ENCODE results near the gene C2orf69. TPM values are rescaled to one million over a fixed set of nuclear protein-coding genes. Genes with fewer than 3 reads are reported as not detected.
"Not testable (repeated sequence)": the region's sequence is repeated elsewhere in the genome, so short reads cannot be mapped to it uniquely, and the experiment has no call there.

C2orf69 gene, protein sequence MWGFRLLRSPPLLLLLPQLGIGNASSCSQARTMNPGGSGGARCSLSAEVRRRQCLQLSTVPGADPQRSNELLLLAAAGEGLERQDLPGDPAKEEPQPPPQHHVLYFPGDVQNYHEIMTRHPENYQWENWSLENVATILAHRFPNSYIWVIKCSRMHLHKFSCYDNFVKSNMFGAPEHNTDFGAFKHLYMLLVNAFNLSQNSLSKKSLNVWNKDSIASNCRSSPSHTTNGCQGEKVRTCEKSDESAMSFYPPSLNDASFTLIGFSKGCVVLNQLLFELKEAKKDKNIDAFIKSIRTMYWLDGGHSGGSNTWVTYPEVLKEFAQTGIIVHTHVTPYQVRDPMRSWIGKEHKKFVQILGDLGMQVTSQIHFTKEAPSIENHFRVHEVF
- total RNA-seq: 7.7 TPM

DNA sequence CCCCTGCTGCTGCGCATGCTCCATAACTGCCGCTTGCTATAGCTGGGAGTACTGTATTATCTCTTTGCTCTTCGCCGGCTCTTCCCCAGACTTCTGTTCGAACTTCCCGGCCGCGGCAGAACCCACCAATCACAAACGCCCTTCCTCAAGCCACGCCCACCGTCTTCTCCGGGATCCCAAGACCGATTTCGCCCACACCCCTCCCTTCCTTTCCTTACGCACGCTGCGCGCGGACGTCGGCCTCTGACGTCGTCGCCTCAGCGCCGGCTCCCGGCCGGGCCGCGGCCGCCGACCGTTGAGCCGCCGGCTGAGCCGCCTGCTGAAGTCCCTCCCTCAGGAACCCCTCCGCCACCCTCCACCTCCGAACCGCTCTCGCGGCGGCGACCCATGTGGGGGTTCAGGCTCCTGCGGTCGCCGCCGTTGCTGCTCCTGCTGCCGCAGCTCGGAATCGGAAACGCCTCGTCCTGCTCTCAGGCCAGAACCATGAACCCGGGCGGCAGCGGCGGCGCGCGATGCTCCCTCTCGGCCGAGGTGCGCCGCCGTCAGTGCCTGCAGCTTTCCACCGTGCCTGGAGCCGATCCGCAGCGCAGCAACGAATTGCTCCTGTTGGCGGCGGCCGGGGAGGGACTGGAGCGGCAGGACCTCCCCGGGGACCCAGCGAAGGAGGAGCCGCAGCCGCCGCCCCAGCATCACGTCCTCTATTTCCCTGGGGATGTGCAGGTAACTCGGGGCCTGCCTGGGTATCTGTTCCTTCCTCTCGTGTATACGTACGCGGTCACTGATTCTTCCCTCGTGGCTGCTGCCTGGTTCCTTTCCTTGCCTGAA is at the start of gene C2orf69:
Gene C2orf69, plus strand, starts transcription at position 242 of the 825 bp plus-strand sequence. Its CDS starts 146 bp downstream, at position 388.
- peak; percentile 99 for ATAC-seq

DNA sequence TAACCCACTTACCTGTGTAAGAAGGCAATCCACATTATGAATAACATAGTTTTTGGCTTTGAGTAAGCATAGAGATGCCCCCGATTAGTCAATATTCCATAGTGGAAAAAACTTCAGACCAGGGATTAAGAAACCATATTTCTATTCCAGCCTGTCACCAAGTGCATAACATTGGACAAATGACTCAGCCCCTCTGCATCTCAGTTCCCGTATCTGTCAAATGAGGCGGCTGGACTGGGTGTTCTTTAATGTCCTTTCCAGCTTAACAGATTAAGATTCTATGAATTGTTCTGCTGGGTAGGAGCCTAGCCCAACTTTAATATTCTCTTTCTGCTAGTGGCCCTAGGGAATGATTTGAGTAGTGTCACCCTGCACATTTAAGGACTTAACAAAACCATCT is 48.3 kb upstream of the C2orf69 start:
- no peak for ATAC-seq

DNA sequence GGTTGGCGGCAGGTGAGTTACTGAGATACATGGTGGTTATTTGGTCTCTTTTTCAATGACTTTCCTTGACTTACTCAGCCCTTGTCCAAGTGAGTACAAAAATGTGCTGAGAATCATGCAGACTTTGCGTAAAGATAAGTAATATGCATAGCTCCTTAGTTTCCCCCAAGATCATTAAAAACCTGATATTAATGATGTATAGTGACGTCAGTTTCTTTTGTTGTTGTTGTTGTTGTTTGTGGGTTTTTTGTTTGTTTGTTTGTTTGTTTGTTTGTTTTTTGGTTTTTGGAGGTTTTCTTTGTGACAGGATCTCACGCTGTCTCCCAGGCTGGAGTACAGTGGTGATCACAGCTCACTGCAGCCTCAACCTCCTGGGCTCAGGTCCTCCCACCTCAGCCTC is 45.2 kb upstream of the C2orf69 start:
- ATAC-seq: no peak

DNA sequence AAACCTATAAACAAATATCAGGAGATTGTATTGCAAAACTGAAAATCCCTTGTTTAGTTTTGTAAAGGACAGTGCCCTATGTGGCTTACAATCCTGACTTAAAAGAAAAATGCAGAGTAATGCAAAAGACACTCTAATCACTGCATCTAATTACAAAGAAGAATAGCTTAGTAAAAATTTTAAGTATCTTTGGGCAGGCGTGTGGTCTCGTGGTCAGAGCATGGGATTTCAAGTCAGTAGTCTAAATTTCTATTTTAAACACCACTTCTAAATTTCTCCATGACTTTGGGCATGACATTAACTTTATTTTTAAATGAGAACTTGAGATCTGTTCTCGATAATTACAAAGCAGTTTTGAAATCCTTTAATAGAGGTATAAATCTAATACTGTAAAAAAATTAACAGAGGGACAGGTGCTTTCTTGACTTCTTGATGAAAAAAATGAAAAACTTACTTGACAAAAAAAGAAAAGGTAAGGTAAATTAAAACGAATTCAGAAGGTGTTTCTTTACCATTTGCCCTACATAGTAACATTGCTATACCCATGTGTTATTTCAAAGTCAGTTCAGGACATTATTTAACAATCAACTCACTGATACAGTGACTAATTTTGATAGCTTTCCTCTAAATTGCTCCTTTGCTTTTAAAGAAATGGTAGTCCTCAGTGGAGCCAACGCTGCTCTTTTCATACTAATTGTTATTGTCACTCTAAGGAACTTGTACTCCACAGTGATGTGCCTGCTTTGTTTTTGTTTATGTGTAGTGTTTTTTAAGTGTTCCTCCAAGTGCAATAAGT is 42.5 kb upstream of the C2orf69 start:
- ATAC-seq: no peak

DNA sequence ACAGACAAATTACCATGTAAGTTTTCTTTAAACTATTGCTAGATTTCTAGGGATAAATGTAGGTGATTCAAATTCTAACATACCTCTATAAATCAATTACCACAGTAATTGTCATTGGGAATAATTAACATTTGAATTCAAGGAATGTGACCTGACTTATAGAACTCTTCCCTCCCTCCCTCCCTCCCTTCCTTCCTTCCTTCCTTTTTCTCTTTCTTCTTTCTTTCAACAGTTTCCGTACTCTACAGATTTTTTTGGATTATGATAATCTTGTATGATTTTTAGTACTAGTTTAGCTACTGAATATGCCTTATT is 41.9 kb upstream of the C2orf69 start:
- no peak for ATAC-seq

DNA sequence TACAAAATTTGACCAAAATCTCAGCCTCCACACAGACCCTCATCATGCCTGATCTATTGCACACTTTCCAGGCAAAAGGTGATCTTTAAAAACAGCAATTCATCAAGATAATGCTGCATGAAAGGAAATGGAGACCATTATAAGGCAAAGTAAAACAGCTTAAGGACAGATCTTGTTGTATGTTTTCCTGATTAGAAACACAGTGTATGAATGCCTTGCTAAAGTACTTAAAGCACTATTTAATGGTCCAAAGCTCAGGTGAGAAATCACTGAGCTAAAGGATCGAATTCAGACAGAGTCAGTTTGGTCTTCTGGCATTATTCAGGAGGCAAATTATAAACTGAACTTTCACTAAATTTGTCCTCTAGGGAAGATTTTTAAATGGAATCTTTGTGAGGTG is 41.4 kb upstream of the C2orf69 start:
- ATAC-seq: no peak

DNA sequence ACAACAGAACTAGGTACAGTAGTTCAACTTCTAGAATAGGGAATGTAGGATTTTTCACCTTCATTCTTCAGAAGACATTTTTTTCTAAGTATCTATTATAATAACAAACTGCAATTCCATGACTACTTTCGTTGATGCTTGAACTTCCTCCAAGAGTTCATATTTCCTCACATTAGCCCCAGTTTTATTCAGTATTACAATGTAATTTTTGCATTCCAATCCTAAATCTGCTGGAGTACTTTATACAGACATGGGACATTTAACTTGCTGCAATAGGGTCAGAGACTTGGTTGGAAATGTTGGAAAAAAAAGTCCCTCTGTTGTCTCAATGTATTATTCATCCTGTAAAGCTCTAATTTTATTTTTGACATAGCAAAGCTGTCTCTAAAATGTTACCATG is 40.5 kb upstream of the C2orf69 start:
- no peak for ATAC-seq

DNA sequence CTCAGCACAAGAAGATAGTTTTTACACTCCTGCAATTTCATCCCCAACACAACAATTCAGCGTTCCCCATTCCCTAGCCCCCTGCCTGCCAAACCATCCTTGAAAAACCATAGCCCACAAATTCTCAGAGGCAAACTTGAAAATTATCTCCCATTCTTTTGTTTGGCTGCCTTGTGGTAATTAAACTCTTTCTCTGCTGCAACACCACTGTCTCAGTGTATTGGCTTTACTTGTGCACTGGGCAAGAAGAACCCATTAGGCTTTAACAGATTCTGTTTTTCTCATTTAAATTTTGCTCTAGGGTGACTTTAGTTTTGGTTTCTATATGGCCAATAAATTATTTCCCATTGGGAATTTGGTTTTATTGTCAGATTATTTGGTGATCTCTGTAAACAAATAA is 36.9 kb upstream of the C2orf69 start:
- no peak for ATAC-seq

DNA sequence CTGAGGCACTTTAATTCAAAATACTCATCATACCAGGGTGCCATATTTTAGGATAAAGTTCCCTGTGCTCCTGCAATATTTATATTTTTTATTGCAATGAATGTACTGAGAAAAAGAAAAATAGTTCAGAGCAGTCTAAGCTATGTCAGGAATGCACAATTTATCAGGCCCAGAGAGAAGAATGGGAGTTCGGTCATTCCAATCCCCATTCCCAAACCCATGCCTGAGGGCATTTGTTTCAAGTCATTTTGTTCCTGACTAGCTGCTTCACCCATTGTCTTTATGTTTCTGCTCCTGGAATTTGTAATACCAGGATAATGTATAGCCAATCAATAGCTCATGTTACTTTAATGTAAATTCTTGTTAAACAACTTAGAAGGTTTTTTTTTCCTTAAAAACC is 35.7 kb upstream of the C2orf69 start:
- ATAC-seq: no peak

DNA sequence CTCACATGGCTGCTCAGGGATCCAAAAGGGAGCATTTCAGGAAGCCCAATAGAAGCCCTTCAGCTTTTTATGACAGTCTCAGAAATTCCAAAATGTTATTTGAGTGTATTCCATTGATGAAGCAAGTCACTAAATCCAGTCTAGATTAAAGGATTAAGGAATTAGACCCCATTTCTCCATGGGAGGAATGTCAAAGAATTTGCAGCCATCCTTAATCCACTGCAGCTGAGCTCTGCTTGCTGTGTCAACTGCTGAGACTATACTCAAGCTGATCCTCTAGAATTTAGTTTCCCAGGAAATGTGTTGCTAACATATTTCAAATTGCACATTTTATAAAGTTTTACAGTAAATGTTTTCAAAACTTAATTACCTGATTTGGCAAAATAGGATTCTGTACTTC is 28.4 kb upstream of the C2orf69 start:
- no peak for ATAC-seq

DNA sequence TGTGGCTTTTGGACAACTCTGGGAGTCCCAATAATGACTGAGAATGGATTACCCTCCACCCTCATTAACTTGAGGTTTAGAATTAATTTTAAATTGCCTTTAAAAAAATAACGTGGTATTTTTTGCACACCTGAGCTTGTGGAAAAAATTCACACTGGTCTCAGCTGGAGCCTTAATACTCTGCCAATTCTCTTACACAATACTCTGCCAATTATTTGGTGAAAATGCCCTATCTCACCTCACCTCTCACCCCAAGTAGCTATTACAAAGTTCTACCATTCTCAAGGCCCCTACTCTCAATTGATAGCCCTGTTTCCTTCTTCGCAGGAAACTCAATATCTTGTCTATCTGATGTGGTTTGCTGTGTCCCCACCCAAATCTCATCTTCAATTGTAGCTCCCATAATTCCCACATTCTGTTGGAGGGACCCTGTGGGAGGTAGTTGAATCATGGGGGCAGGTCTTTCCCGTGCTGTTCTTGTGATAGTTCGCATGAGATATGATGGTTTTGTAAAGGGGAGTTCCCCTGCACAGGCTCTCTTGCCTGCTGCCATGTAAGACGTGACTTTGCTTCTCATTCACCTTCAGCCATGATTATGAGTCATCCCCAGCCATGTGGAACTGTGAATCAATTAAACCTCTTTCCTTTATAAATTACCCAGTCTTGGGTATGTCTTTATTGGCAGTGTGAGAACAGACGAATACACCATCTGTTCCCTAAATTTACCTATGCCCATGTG is 27.4 kb upstream of the C2orf69 start:
- ATAC-seq: no peak

DNA sequence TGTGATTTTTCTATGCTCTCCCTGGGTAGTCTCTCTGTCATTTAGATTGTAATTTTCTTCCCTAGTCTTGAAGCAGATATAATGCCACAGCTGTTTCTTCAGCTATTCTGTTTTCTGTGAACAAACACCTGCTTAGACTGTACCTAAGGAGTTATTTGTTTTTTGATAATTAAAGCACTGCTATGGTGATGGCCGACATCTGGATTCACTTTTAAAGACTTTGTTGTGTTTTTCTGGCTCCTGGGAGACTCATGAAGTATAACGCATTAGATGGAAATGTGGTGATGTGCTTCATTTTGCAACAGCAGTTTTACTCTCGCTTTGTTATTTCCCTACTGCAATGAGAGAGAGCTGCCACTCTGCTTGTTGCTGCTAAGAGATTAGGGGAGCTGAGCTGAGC is 15.7 kb upstream of the C2orf69 start:
- ATAC-seq: no peak

DNA sequence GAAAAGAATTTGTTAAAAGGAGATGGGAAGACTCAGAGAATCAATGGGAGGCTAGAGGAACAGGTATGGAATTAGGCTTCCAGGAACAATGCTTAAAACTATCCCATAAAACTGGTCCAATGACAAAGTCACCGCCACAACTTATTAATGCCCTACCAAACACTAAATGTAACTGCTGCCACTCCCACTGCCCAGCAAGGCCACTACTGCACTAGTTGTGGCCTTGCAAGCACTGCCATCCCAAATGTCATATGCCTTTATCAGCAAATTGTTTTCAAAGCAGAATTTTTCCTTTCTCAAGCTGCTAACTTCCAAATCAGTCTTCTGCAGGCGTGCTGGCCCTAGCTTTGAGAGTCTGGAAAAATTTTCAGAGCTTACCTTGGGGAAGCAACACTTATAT is 14.5 kb upstream of the C2orf69 start:
- no peak for ATAC-seq

DNA sequence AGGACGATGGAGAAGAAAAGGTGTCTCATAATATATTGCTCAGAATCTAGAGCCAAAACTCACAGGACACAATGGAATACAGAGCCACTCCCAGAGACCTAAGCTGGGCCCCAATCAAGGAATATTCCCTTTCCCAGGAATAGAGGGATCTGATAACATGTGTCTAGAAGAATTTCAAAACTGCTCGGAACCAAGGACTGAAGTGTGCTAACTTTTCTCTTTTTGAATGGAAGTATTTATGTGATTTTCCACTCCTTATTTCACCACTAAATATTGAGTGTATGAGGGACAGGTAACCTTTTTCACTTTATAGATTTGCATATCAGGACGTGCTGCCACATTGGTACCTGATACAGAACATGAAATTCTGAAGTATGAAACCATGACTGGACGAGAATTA is 9.2 kb upstream of the C2orf69 start:
- ATAC-seq: no peak

DNA sequence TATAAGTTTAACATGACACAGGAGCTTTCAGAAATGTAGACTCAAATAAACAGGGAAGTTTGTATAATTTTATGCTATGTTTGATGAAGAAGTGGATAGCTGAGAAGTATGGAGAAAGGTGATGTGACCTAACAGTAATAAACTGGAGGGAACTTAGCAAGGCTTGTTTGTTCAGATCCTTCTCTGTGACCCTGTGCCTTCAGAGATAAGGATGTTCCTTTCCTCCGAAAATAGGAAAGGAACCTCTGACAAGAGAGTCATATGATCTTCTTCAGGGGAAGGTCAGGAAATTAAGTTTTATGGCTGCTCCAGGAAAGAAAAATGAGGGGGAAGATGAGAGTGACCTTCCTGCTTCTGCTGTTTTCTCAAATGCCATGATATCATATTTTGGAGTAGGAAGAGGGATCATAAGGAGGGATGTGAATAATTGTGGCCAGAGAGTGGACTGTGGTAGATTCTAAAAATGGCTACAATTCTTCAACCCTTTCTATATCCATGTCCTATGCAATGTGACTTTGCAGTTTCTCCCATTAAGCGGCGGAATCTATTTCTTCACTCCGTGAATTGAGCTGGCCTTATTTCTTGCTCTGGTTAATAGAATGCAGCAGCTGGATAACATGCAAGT is 8.5 kb upstream of the C2orf69 start:
- no peak for ATAC-seq

DNA sequence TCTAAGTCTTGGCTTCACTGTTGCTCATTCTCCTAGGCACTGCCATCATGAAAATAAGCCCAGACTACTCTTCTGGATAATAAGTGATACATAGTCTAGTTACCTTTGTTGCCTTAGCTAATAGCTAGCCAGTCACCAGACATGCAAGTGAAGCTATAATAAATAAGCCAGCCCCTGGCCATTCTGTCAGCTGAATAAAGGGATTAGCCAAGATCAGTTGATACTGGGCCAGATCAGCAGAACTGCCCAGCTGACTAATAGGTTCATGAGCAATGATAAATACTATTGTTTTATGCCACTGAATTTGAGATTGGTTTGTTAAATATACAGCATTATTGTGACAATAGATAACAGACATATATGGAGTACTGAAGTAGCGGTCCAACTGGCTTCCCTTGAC is 8.0 kb upstream of the C2orf69 start:
- no peak for ATAC-seq

DNA sequence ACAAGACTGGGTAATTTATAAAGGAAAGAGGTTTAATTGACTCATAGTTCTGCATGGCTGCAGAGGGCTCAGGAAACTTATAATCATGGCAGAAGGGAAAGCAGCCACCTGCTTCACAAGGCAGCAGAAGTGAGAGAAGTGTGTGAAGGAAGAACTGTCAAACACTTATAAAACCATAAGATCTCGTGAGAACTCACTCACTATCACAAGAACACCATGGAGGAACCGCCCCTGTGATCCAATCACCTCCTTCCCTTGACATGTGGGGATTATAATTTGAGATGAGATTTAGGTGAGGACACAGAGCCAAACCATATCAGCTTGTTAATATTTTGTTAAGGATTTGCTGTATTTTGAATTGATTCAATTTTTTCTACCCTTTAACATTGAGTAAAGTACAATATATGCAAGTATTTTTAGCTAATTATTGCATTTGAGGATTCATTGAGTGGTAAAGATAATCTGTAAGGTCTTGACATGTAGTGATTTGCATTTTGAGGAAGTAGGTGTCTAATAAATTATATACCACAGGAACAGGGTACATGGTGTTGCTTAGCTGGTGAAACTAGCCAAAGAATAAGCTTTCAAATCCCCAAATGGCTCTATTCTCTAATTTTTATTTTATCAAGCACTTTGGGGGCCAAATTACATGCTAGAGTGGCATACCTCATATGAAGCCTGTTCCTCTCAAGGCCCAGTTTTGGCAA is 3.9 kb upstream of the C2orf69 start:
- no peak for ATAC-seq

DNA sequence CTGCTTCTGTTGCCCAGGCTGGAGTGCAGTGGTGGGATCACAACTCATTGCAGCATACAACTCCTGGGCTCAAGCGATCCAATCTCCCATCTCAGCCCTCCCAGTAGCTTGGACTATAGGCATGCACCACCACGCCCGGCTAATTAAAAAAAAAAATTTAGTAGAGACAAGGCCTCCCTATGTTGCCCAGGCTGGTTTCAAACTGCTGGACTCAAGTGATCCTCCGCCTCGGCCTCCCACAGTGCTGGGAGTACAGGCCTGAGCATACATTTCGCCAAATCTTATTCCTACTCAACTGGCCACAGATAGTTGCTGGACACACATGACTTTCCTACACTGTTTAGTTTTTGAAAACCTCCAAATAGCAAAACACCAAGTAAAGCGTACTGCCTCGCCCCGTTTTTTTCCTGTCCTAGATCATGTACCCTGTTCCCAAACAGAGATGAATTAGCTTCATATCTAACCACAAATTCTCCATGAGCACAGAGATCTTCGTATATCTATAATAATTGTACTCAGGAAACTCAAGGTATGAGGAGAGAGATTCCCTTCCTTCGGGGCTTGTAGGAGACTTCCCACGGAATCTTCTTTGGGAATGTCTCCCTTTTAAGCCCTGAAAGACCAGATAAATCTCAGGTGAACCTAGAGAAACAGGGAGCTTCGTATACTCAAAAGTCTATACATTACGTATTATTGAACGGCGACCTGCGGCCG is 598 bp upstream of the C2orf69 start:
- no peak for ATAC-seq

DNA sequence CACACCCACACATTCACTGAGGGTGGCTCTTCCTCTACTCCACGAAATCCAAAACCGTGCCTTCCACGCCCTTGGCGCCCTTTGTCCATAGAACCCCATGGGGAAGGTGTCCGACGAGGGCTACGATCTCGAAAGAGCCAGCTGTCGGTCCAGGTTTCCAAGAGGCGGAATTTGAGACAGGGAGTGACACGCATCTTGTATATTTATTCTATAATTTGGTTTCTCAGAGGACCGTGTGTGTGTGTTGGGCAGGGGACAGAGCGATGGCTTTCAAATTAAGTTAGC is 726 bp downstream of the C2orf69 start:
- ATAC-seq: no peak

DNA sequence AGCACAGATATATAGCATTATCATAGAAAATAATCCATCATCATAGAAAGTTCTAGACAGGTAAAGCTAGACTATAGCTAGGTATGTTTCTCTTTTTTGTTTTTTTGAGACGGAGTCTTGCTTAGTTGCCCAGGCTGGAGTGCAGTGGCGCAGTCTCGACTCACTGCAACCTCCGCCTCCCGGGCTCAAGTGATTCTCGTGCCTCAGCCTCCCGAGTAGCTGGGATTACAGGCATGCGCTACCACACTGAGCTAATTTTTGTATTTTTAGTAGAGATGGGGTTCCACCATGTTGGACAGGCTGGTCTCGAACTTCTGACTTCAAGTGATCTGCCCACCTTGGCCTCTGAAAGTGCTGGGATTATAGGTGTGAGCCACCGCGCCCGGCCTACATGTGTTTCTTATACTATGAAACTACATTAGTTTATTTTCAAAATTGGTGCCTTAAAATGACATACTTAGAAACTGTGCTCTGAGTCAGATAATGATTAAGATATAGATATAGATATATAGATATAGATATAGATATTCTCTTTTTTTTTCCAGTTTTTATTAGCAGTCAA is 1.5 kb downstream of the C2orf69 start:
- ATAC-seq: not testable (repeated sequence)
